HepG2 (cell line): ENCODE measurements around the gene SUSD3. TPM values are rescaled to one million over a fixed set of nuclear protein-coding genes. Genes with fewer than 3 reads are reported as not detected.

ENCODE experiments used
- BRD4 ChIP-seq: sonication (generic); formaldehyde crosslinking; IDR thresholded peaks from 2 replicates; pipeline ENCODE4 v1.4.0; 2020; ENCODE audit warnings: missing genetic modification reagents
- CHCHD3 ChIP-seq: sonication (generic); formaldehyde crosslinking; IDR thresholded peaks from 2 replicates; pipeline ENCODE4 v1.8.0; 2022; ENCODE audit warnings: mild to moderate bottlenecking, missing genetic modification reagents, moderate library complexity
- DR1 ChIP-seq: sonication (generic); formaldehyde crosslinking; IDR thresholded peaks from 2 replicates; pipeline ENCODE4 v1.8.0; 2021; ENCODE audit warnings: mild to moderate bottlenecking, missing genetic modification reagents, inconsistent platforms
- FOXM1 ChIP-seq: sonication (generic); formaldehyde crosslinking; IDR thresholded peaks from 2 replicates; pipeline ENCODE4 v1.5.0; 2020; ENCODE audit warnings: missing genetic modification reagents
- HDAC1 ChIP-seq: sonication (generic); formaldehyde crosslinking; IDR thresholded peaks from 2 replicates; pipeline ENCODE4 v1.5.1; 2020; ENCODE audit warnings: mild to moderate bottlenecking, missing genetic modification reagents
- NAIF1 ChIP-seq: sonication (generic); formaldehyde crosslinking; IDR thresholded peaks from 2 replicates; pipeline ENCODE4 v1.5.0; 2020; ENCODE audit warnings: mild to moderate bottlenecking, missing genetic modification reagents, borderline replicate concordance
- NFYB ChIP-seq: sonication (generic); formaldehyde crosslinking; IDR thresholded peaks from 2 replicates; pipeline ENCODE4 v1.4.0; 2020; ENCODE audit warnings: missing genetic modification reagents
- RXRB ChIP-seq: IDR thresholded peaks from 2 replicates; pipeline ENCODE4 v1.6.1; 2016; ENCODE audit warnings: borderline replicate concordance, missing genetic modification reagents, missing compliant biosample characterization
- SMAD3 ChIP-seq: sonication (generic); formaldehyde crosslinking; IDR thresholded peaks from 2 replicates; pipeline ENCODE4 v1.4.0; 2020; ENCODE audit warnings: missing genetic modification reagents
- ZFAT ChIP-seq: sonication (generic); formaldehyde crosslinking; conservative IDR thresholded peaks from 2 replicates; pipeline ENCODE4 v1.8.1; 2023; ENCODE audit warnings: missing genetic modification reagents, inconsistent platforms
- ZFP36L2 ChIP-seq: sonication (generic); formaldehyde crosslinking; IDR thresholded peaks from 2 replicates; pipeline ENCODE4 v1.4.0; 2020; ENCODE audit warnings: missing genetic modification reagents
- ZNF143 ChIP-seq: sonication (generic); formaldehyde crosslinking; IDR thresholded peaks from 2 replicates; pipeline ENCODE4 v1.4.0; 2020; ENCODE audit warnings: missing genetic modification reagents
- ZNF260 ChIP-seq: sonication (generic); formaldehyde crosslinking; IDR thresholded peaks from 2 replicates; pipeline ENCODE4 v1.4.0; 2020; ENCODE audit warnings: missing genetic modification reagents, low read depth, mild to moderate bottlenecking, borderline replicate concordance
- ZNF430 ChIP-seq: sonication (generic); formaldehyde crosslinking; IDR thresholded peaks from 2 replicates; pipeline ENCODE4 v1.9.0; 2021; ENCODE audit warnings: mild to moderate bottlenecking, missing genetic modification reagents
- ZNF552 ChIP-seq: sonication (generic); formaldehyde crosslinking; IDR thresholded peaks from 2 replicates; pipeline ENCODE4 v1.9.0; 2022; ENCODE audit warnings: missing genetic modification reagents, mild to moderate bottlenecking, borderline replicate concordance
- ZNF672 ChIP-seq: sonication (generic); formaldehyde crosslinking; IDR thresholded peaks from 2 replicates; pipeline ENCODE4 v1.8.1; 2022; ENCODE audit warnings: missing genetic modification reagents
- ZNF713 ChIP-seq: sonication (generic); formaldehyde crosslinking; IDR thresholded peaks from 2 replicates; pipeline ENCODE4 v1.4.0; 2020; ENCODE audit warnings: mild to moderate bottlenecking, missing genetic modification reagents
- ZNF761 ChIP-seq: sonication (generic); formaldehyde crosslinking; conservative IDR thresholded peaks from 2 replicates; pipeline ENCODE4 v1.4.0; 2020; ENCODE audit warnings: mild to moderate bottlenecking, missing genetic modification reagents
- ZSCAN22 ChIP-seq: sonication (generic); formaldehyde crosslinking; IDR thresholded peaks from 2 replicates; pipeline ENCODE4 v1.4.0; 2020; ENCODE audit warnings: mild to moderate bottlenecking, missing genetic modification reagents
- polyA plus RNA-seq, 8 experiments: library from polyadenylated mRNA; depleted of rRNA in 3 of 8; stranded (reverse) in 7 of 8; unstranded in 1 of 8; fragments of >200 nt; fragmentation: Illumina TruSeq in 4 of 8; extraction: Trizol in 4 of 8; gene quantifications; 2 replicates each; pipeline versions ENCODE4 v1.2.1 to v1.2.3, GENCODE V29; 2011 to 2016; ENCODE audit warnings: low read depth in 4 of 8, missing spikeins in 1 of 8, mixed read lengths in 1 of 8; ENCODE audit not compliant: insufficient read depth in 1 of 8
- total RNA-seq, 5 experiments: library from RNA; depleted of rRNA; stranded (reverse); fragments of >200 nt; fragmentation: Illumina TruSeq; extraction: Trizol; gene quantifications; 2 replicates each; pipeline ENCODE4 v1.2.3, GENCODE V29; 2016; ENCODE audit warnings: low read depth in 1 of 5
- TF ChIP-seq, protein P1 (sequence below): sonication (generic); formaldehyde crosslinking; IDR thresholded peaks from 2 replicates; pipeline ENCODE4 v1.5.1; 2020; ENCODE audit warnings: mild to moderate bottlenecking, missing genetic modification reagents, moderate library complexity
- TF ChIP-seq, protein P2 (sequence below): IDR thresholded peaks from 2 replicates; pipeline ENCODE4 v1.6.1; 2016; ENCODE audit warnings: control low read depth
- TF ChIP-seq, protein P3 (sequence below): sonication (generic); formaldehyde crosslinking; IDR thresholded peaks from 2 replicates; pipeline ENCODE4 v1.4.0; 2020; ENCODE audit warnings: missing genetic modification reagents, mild to moderate bottlenecking, borderline replicate concordance

SUSD3 gene
- total and polyA plus RNA-seq, 2 of the 13 experiments (the other 11 are each of a cell fraction or from before 2014, with no cell fraction given) = 7.0 to 9.1 TPM

DNA sequence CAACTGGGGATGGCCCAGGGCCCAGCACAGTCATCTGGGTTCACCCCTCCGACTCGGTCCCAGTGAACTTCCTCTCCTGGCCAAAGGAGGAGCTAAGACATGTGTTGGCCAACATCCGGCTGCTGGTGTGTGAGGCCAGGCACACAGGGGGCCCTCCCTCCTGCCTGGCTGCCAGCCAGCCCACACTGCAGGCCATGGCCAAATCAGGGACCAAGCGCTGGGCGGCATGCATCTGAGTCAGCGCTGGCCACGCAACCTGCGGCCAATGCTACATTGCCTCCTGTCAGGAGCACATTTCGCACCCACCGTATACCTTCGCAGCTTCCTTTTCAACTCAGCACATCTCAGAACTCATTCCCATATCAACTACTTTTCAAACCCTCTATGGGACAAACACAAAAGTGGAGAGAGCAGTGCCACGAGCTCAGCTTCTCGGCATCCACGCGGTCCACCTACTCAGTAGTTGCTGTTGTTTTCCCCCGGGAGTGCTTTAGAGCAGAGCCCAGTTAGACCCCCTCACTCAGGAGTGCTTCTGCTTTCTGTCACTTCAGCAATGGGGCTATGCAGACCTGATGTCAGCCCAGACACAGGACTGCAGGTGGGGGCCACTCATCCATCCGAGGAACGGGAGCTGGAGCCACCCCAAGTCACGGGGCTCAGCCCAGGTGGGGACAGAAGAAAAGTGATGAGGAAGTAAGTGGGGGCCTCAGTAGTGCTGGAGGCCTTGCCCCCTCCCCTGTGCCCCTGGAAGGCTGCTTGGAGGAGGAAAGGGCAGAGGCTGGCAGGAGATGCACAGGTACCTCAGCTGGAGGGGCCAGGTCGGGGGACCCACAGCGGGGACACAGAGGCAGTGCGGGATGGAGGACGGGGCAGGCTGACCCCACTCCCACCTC lies 61.7 kb downstream of the SUSD3 start (continued):
- peak; percentile 85 for TF ChIP-seq BRD4 (CRISPR knock-in tag)
- TF ChIP-seq ZNF143 (CRISPR knock-in tag) = no peak; the same call in 1 of the 2 replicates
- TF ChIP-seq ZFAT (CRISPR knock-in tag) = no peak
- TF ChIP-seq ZNF761 (CRISPR knock-in tag) = peak; percentile 74
- peak; percentile 92; the same call in 1 of the 2 replicates for TF ChIP-seq ZNF430 (CRISPR knock-in tag)
- TF ChIP-seq NFYB (CRISPR knock-in tag) = no peak
- no peak for TF ChIP-seq ZNF260 (CRISPR knock-in tag)
- no peak for TF ChIP-seq ZSCAN22 (CRISPR knock-in tag)
- TF ChIP-seq ZFP36L2 (CRISPR knock-in tag) = no peak
- TF ChIP-seq ZNF672 (CRISPR knock-in tag) = no peak
- TF ChIP-seq ZNF713 (CRISPR knock-in tag) = peak; percentile 81; the same call in 1 of the 2 replicates
- TF ChIP-seq, protein P1, sequence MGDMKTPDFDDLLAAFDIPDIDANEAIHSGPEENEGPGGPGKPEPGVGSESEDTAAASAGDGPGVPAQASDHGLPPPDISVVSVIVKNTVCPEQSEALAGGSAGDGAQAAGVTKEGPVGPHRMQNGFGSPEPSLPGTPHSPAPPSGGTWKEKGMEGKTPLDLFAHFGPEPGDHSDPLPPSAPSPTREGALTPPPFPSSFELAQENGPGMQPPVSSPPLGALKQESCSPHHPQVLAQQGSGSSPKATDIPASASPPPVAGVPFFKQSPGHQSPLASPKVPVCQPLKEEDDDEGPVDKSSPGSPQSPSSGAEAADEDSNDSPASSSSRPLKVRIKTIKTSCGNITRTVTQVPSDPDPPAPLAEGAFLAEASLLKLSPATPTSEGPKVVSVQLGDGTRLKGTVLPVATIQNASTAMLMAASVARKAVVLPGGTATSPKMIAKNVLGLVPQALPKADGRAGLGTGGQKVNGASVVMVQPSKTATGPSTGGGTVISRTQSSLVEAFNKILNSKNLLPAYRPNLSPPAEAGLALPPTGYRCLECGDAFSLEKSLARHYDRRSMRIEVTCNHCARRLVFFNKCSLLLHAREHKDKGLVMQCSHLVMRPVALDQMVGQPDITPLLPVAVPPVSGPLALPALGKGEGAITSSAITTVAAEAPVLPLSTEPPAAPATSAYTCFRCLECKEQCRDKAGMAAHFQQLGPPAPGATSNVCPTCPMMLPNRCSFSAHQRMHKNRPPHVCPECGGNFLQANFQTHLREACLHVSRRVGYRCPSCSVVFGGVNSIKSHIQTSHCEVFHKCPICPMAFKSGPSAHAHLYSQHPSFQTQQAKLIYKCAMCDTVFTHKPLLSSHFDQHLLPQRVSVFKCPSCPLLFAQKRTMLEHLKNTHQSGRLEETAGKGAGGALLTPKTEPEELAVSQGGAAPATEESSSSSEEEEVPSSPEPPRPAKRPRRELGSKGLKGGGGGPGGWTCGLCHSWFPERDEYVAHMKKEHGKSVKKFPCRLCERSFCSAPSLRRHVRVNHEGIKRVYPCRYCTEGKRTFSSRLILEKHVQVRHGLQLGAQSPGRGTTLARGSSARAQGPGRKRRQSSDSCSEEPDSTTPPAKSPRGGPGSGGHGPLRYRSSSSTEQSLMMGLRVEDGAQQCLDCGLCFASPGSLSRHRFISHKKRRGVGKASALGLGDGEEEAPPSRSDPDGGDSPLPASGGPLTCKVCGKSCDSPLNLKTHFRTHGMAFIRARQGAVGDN (CRISPR knock-in tag) = peak; percentile 100
- TF ChIP-seq RXRB (CRISPR knock-in tag) = peak; percentile 91
- TF ChIP-seq HDAC1 = peak; percentile 94
- peak; percentile 92 for TF ChIP-seq SMAD3 (CRISPR knock-in tag)
- peak; percentile 97; the same call in 1 of the 2 replicates for TF ChIP-seq NAIF1 (CRISPR knock-in tag)
- TF ChIP-seq FOXM1 (CRISPR knock-in tag) = no peak
- TF ChIP-seq, protein P2, sequence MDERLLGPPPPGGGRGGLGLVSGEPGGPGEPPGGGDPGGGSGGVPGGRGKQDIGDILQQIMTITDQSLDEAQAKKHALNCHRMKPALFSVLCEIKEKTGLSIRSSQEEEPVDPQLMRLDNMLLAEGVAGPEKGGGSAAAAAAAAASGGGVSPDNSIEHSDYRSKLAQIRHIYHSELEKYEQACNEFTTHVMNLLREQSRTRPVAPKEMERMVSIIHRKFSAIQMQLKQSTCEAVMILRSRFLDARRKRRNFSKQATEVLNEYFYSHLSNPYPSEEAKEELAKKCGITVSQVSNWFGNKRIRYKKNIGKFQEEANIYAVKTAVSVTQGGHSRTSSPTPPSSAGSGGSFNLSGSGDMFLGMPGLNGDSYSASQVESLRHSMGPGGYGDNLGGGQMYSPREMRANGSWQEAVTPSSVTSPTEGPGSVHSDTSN (CRISPR knock-in tag) = no peak
- TF ChIP-seq CHCHD3 (CRISPR knock-in tag) = no peak
- TF ChIP-seq, protein P3, sequence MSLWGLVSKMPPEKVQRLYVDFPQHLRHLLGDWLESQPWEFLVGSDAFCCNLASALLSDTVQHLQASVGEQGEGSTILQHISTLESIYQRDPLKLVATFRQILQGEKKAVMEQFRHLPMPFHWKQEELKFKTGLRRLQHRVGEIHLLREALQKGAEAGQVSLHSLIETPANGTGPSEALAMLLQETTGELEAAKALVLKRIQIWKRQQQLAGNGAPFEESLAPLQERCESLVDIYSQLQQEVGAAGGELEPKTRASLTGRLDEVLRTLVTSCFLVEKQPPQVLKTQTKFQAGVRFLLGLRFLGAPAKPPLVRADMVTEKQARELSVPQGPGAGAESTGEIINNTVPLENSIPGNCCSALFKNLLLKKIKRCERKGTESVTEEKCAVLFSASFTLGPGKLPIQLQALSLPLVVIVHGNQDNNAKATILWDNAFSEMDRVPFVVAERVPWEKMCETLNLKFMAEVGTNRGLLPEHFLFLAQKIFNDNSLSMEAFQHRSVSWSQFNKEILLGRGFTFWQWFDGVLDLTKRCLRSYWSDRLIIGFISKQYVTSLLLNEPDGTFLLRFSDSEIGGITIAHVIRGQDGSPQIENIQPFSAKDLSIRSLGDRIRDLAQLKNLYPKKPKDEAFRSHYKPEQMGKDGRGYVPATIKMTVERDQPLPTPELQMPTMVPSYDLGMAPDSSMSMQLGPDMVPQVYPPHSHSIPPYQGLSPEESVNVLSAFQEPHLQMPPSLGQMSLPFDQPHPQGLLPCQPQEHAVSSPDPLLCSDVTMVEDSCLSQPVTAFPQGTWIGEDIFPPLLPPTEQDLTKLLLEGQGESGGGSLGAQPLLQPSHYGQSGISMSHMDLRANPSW (CRISPR knock-in tag) = peak; percentile 57; the same call in 1 of the 2 replicates
- TF ChIP-seq ZNF552 (CRISPR knock-in tag) = peak; percentile 92
- TF ChIP-seq DR1 (CRISPR knock-in tag) = 0 out of 2 replicates have a peak, but pooled peaks have one; percentile 48
